A549 (cell line): ENCODE data around the gene GNB5. TPM values are rescaled to one million over a fixed set of nuclear protein-coding genes. Genes with fewer than 3 reads are reported as not detected.
A peak's percentile ranks its signal among the peaks of the same experiment; 100 is the strongest.
"Not testable (repeated sequence)": the region's sequence is repeated elsewhere in the genome, so short reads cannot be mapped to it uniquely, and the experiment has no call there.

Experiments used
- ATAC-seq, 2 experiments: fragments of 200-7000 bp in 1 of 2; fragments of >200 bp in 1 of 2; cut with Nextera tagmentation in 1 of 2; cut with Tn5 transposase in 1 of 2; 3 replicates each; pipeline versions ENCODE4 v1.8.0 to v1.9.1; 2018 to 2020; ENCODE audit warnings: mild to moderate bottlenecking in 1 of 2, moderate library complexity in 1 of 2
- CTCF ChIA-PET: fragments of 300-600 bp; sonication (Branson Sonifier 250); formaldehyde crosslinking; extraction: SDS; loops from one replicate; lab custom pipeline; 2021; ENCODE audit warnings: antibody characterized with exemption, inconsistent platforms; lab: Yijun Ruan, JAX
- POLR2A ChIA-PET: fragments of 350-600 bp; formaldehyde crosslinking; extraction: SDS; loops from one replicate; lab custom pipeline; 2021; ENCODE audit warnings: antibody characterized with exemption, inconsistent platforms; lab: Yijun Ruan, JAX
- DNase-seq, 2 experiments: peaks; one replicate each; pipeline versions ENCODE4 v3.0.0 to v3.0.0-alpha.2; 2011 to 2016; ENCODE audit warnings: low read depth in 1 of 2, low spot score in 1 of 2
- FAIRE-seq: peaks from 2 replicates; lab custom pipeline; 2011; peaks lifted over from hg19 to GRCh38; lab: Jason Lieb, UNC
- H3K27ac ChIP-seq, 2 experiments: fragments of >200 bp; sonication (Bioruptor Twin); formaldehyde crosslinking; 3 replicates each; pipeline ENCODE4 v1.5.1; 2016 to 2017
- H3K4me1 ChIP-seq: fragments of >200 bp; sonication (Bioruptor Twin); formaldehyde crosslinking; 3 replicates; pipeline ENCODE4 v1.6.1; 2016
- H3K4me2 ChIP-seq: fragments of >200 bp; sonication (Bioruptor Twin); formaldehyde crosslinking; 3 replicates; pipeline ENCODE4 v1.6.1; 2016
- H3K4me3 ChIP-seq: fragments of >200 bp; sonication (Bioruptor Twin); formaldehyde crosslinking; 3 replicates; pipeline ENCODE4 v1.5.1; 2016
- H3K9me3 ChIP-seq: fragments of >200 bp; sonication (Bioruptor Twin); formaldehyde crosslinking; 3 replicates; pipeline ENCODE4 v1.6.1; 2016
- BHLHE40 ChIP-seq: IDR thresholded peaks from 2 replicates; pipeline ENCODE4 v1.6.1; 2012; ENCODE audit warnings: low read depth, low read length, inconsistent platforms
- CBX8 ChIP-seq: fragments of 200-600 bp; sonication (generic); IDR thresholded peaks from 2 replicates; pipeline ENCODE4 v1.6.1; 2016
- CHD2 ChIP-seq: fragments of 150-350 bp; IDR thresholded peaks from 2 replicates; pipeline ENCODE4 v1.6.1; 2014; ENCODE audit warnings: low read length; ENCODE audit not compliant: partially characterized antibody
- FOSL2 ChIP-seq, 2 experiments: fragments of 450-650 bp in 1 of 2; fragments of >200 bp in 1 of 2; sonication (Bioruptor Twin) in 1 of 2; formaldehyde crosslinking; IDR thresholded peaks; 2 replicates each; pipeline versions ENCODE4 v1.5.0 to v1.6.1; 2016 to 2020; ENCODE audit warnings: mild to moderate bottlenecking in 1 of 2, moderate library complexity in 1 of 2
- HEYL ChIP-seq: fragments of 250-450 bp; sonication (Bioruptor Pico); IDR thresholded peaks from 2 replicates; pipeline ENCODE4 v1.8.0; 2021; ENCODE audit warnings: mild to moderate bottlenecking, moderate library complexity
- HOXB5 ChIP-seq: fragments of 250-450 bp; sonication (Bioruptor Pico); IDR thresholded peaks from 2 replicates; pipeline ENCODE4 v1.5.0; 2020; ENCODE audit warnings: mild to moderate bottlenecking, moderate library complexity
- JUN ChIP-seq, 2 experiments: fragments of >200 bp; sonication (Bioruptor Twin); formaldehyde crosslinking; IDR thresholded peaks; 2 replicates in 1 of 2; 3 replicates in 1 of 2; pipeline ENCODE4 v1.6.1; 2016 to 2017
- MAFK ChIP-seq: fragments of 450-650 bp; IDR thresholded peaks from 2 replicates; pipeline ENCODE4 v1.6.1; 2014; ENCODE audit not compliant: partially characterized antibody
- MYC ChIP-seq: IDR thresholded peaks from 2 replicates; pipeline ENCODE4 v1.6.1; 2012; ENCODE audit warnings: mild to moderate bottlenecking, inconsistent platforms, low read length, improper control_type of control experiment, borderline replicate concordance
- POLR2AphosphoS2 ChIP-seq: conservative IDR thresholded peaks from 2 replicates; pipeline ENCODE4 v1.6.1; 2012; ENCODE audit warnings: low read length, improper control_type of control experiment, inconsistent platforms
- RCOR1 ChIP-seq: fragments of 150-350 bp; IDR thresholded peaks from 2 replicates; pipeline ENCODE4 v1.6.1; 2014; ENCODE audit warnings: antibody characterized with exemption, low read length, low read depth
- RNF2 ChIP-seq: fragments of 200-600 bp; sonication (generic); IDR thresholded peaks from 2 replicates; pipeline ENCODE4 v1.6.1; 2016; ENCODE audit warnings: low read depth, mild to moderate bottlenecking, antibody characterized with exemption, moderate library complexity, borderline replicate concordance
- ZNF302 ChIP-seq: fragments of 250-450 bp; sonication (Bioruptor Pico); IDR thresholded peaks from 2 replicates; pipeline ENCODE4 v1.9.0; 2021; ENCODE audit warnings: inconsistent platforms, mild to moderate bottlenecking, moderate library complexity
- WGBS: methylation state at CpG from one replicate; pipeline ENCODE4 v1.1.6; 2017; ENCODE audit errors: missing lambda C conversion rate; 5-methylcytosine and 5-hydroxymethylcytosine counted together
- polyA plus RNA-seq, 4 experiments: library from polyadenylated mRNA; depleted of rRNA in 3 of 4; stranded (reverse); fragments of >200 nt; fragmentation: RNase III in 1 of 4; extraction: RNeasy Plus Mini Kit Qiagen cat#74134 plus additional on column Dnase treatment in 1 of 4; gene quantifications; 2 replicates in 3 of 4; 3 replicates in 1 of 4; pipeline ENCODE4 v1.2.3, GENCODE V29; 2011 to 2017
- TF ChIP-seq, protein P1 (sequence below): IDR thresholded peaks from 2 replicates; pipeline ENCODE4 v1.6.1; 2012
- TF ChIP-seq, protein P2 (sequence below): fragments of >200 bp; sonication (Bioruptor Twin); formaldehyde crosslinking; IDR thresholded peaks from 3 replicates; pipeline ENCODE4 v1.5.1; 2016
- TF ChIP-seq, protein P3 (sequence below): fragments of 150-350 bp; IDR thresholded peaks from 2 replicates; pipeline ENCODE4 v1.6.1; 2014; ENCODE audit warnings: low read depth, mild to moderate bottlenecking, low read length

Gene GNB5
- polyA plus RNA-seq, 2 of the 4 experiments (the other 2 are of a cell fraction): 57.2 to 67.5 TPM

DNA sequence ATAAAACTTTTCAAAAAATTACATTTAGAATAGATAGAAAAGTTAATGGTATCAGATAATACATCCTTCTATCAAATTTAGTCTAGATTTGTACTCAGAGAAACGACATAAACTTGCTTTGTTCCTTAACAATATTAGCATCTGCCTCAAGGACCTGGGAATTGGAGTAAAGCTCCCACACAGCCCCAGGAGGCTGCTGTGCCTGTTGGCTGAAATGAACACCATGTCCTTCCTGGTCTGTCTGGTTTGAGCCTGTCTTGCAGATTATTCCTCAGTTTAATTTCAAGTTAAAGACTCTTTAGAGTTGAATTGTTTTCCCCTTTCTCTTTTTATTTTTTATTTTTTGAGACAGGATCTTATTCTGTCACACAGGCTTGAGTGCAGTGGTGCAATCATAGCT is 19.4 kb downstream of the GNB5 start:
- CTCF ChIA-PET: interaction anchor here (0.9 to 4.0 kb wide), 8 partner anchors 12 to 93 kb away, joined by 3 to 17 read pairs (median 3); no protein-coding TSS in a partner anchor
- Histone ChIP-seq H3K9me3 (no peaks in the 10 kb centered on the region), H3K4me2 (no peak overlapping the region), H3K27ac (no peak overlapping the region), H3K4me1 (no peaks in the 10 kb centered on the region), H3K4me3 (no peak overlapping the region)
- no peak for DNase-seq
- peak; percentile 39 to 63; a peak in 2 of 6 replicates for ATAC-seq
- TF ChIP-seq JUN (IDR thresholded peaks at IDR 0.05) (no peak), CBX8 (no peak), POLR2AphosphoS2 (no peak), RNF2 (no peak)
- TF ChIP-seq, protein P1, sequence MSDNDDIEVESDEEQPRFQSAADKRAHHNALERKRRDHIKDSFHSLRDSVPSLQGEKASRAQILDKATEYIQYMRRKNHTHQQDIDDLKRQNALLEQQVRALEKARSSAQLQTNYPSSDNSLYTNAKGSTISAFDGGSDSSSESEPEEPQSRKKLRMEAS: no peak
- FAIRE-seq: no peak
- POLR2A ChIA-PET: interaction anchor here (0.6 to 1.8 kb wide), 2 partner anchors 8 to 50 kb away, joined by 3 to 20 read pairs; no protein-coding TSS in a partner anchor
- WGBS: 3% methylated on average over 1 of the region's 1 CpG

DNA sequence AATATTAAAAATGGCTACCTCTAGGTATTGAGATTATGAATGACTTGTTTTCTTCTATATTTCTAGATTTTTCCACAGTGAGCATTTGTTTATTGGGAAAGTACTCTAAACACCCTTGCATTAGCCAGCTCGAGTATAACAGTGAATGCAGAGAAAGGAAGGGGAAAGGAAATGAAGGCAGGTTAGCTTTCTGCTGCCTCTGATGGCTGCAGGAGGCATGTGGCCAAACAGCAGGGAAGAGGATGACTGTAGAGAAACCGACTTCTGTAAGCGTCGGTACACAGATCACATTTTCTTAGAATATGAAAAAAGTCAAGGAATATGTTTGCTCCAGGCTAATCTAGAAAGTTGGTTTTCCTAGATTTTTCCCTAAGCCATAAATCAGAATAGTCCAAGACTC is 19.8 kb downstream of the GNB5 start:
- no peak for TF ChIP-seq RCOR1
- no peak for TF ChIP-seq MAFK
- no peak for TF ChIP-seq ZNF302
- TF ChIP-seq, protein P2, sequence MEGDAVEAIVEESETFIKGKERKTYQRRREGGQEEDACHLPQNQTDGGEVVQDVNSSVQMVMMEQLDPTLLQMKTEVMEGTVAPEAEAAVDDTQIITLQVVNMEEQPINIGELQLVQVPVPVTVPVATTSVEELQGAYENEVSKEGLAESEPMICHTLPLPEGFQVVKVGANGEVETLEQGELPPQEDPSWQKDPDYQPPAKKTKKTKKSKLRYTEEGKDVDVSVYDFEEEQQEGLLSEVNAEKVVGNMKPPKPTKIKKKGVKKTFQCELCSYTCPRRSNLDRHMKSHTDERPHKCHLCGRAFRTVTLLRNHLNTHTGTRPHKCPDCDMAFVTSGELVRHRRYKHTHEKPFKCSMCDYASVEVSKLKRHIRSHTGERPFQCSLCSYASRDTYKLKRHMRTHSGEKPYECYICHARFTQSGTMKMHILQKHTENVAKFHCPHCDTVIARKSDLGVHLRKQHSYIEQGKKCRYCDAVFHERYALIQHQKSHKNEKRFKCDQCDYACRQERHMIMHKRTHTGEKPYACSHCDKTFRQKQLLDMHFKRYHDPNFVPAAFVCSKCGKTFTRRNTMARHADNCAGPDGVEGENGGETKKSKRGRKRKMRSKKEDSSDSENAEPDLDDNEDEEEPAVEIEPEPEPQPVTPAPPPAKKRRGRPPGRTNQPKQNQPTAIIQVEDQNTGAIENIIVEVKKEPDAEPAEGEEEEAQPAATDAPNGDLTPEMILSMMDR: no peak
- TF ChIP-seq, protein P3, sequence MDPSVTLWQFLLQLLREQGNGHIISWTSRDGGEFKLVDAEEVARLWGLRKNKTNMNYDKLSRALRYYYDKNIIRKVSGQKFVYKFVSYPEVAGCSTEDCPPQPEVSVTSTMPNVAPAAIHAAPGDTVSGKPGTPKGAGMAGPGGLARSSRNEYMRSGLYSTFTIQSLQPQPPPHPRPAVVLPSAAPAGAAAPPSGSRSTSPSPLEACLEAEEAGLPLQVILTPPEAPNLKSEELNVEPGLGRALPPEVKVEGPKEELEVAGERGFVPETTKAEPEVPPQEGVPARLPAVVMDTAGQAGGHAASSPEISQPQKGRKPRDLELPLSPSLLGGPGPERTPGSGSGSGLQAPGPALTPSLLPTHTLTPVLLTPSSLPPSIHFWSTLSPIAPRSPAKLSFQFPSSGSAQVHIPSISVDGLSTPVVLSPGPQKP: no peak
- TF ChIP-seq FOSL2 (IDR thresholded peaks at IDR 0.05): no peak
- TF ChIP-seq FOSL2 (CRISPR knock-in tag; IDR thresholded peaks at IDR 0.05): no peak
- no peak for TF ChIP-seq CHD2
- TF ChIP-seq MYC: no peak
- no peak for TF ChIP-seq HEYL
- TF ChIP-seq BHLHE40: no peak
- no peak for TF ChIP-seq HOXB5
- ChIA-PET POLR2A (interaction anchor here (0.7 to 1.8 kb wide), 2 partner anchors 8 to 67 kb away, joined by 4 to 20 read pairs; no protein-coding TSS in a partner anchor), CTCF (interaction anchor here (0.6 to 4.0 kb wide), 13 partner anchors 12 to 522 kb away, joined by 3 to 15 read pairs (median 3); partner anchors contain the start of gene GNB5)
- no peak overlapping the region for H3K4me3 ChIP-seq
- ATAC-seq (peak; percentile 64 to 65; a peak in 5 of 6 replicates), DNase-seq (no peak), FAIRE-seq (no peak)
- 57% methylated on average over 4 of the region's 4 CpGs for WGBS
- H3K9me3 ChIP-seq: no peaks in the 10 kb centered on the region
- no peak overlapping the region for H3K27ac ChIP-seq
- no peak overlapping the region for H3K4me2 ChIP-seq
- no peaks in the 10 kb centered on the region for H3K4me1 ChIP-seq

DNA sequence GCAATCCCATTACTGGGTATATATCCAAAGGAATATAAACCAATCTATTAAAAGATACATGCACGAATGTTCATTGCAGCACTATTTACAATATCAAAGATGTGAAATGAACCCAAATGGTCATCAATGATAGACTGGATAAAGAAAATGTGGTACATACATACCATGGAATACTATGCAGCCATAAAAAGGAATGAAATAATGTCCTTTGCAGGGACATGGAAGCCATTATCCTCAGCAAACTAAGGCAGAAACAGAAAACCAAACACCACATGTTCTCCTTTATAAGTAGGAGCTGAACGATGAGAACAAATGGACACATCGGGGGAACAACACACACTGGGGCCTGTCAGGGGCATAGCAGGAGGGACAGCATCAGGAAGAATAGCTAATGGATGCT is 21.0 kb downstream of the GNB5 start:
- ChIA-PET POLR2A (interaction anchor here (1.8 kb wide), 1 partner anchor 9 kb away, joined by 20 read pairs; no protein-coding TSS in a partner anchor), CTCF (interaction anchor here (1.0 to 1.5 kb wide), 8 partner anchors 9 to 93 kb away, joined by 3 to 4 read pairs (median 3); partner anchors contain the start of gene GNB5)
- ATAC-seq, H3K4me2 ChIP-seq, FAIRE-seq, DNase-seq, H3K4me1 ChIP-seq, H3K4me3 ChIP-seq, H3K27ac ChIP-seq, H3K9me3 ChIP-seq: not testable (repeated sequence)
- 90% methylated on average over 3 of the region's 3 CpGs for WGBS

DNA sequence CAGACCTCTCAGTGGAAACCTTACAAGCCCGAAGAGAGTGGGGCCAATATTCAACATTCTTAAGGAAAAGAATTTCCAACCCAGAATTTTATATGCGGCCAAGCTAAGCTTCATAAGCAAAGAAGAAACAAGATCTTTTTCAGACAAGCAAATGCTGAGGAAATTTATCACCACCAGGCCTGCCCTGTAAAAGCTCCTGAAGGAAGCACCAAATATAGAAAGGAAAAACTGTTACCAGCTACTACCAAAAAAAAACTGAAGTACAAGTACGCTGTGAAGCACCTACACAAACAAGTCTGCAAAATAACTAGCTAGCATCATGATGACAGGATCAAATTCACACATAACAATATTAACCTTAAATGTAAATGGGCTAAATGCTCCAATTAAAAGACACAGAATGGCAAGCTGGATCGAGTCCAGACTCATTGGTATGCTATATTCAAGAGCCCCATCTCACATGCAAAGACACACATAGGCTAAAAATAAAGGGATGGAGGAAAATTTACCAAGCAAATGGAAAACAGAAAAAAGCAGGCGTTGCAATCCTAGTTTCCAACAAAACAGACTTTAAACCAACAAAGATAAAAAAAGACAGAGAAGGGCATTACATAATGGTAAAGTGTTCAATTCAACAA is 25.6 kb downstream of the GNB5 start:
- not testable (repeated sequence) for ATAC-seq, H3K9me3 ChIP-seq, DNase-seq, H3K4me3 ChIP-seq, H3K4me2 ChIP-seq, FAIRE-seq
- H3K4me1 ChIP-seq: peaks cover 12% of the 10 kb centered on the region; the same call in 2 of the 3 replicates
- ChIA-PET CTCF (interaction anchor here (0.5 to 2.8 kb wide), 8 partner anchors 9 to 193 kb away, joined by 3 to 8 read pairs (median 3); no protein-coding TSS in a partner anchor), POLR2A (interaction anchor here (2.3 kb wide), 1 partner anchor 14 kb away, joined by 11 read pairs; no protein-coding TSS in a partner anchor)
- H3K27ac ChIP-seq: peak overlapping the region; percentile 54 to 59; a peak in 4 of 6 replicates
- 79% methylated on average over 5 of the region's 5 CpGs for WGBS
